Activated CD8-positive, alpha-beta memory T cell treated with anti-CD3 and anti-CD28 coated beads, Interleukin-2, amount 10 ng/mL, durations not matched to agents 7 days and 5 days (primary cell): ENCODE results near the gene NLGN1. TPM values are rescaled to one million over a fixed set of nuclear protein-coding genes. Genes with fewer than 3 reads are reported as not detected.
"Not testable (repeated sequence)": the region's sequence is repeated elsewhere in the genome, so short reads cannot be mapped to it uniquely, and the experiment has no call there.

Source experiments
- ATAC-seq: fragments of 150-1000 bp; cut with Tn5 transposase; one replicate; pipeline ENCODE4 v1.10.0; 2021; ENCODE audit warnings: moderate library complexity
- CTCF ChIA-PET: fragments of 350-600 bp; sonication (Branson Sonifier 250); formaldehyde crosslinking; loops from one replicate; lab custom pipeline; 2021; ENCODE audit warnings: antibody characterized with exemption; lab: Charles Lee
- DNase-seq: peaks from one replicate; pipeline ENCODE4 v3.0.0-alpha.2; 2020
- H3K27ac Mint-ChIP-seq: one replicate; pipeline ENCODE4 v1.8.0; 2021; ENCODE audit warnings: mild to moderate bottlenecking, mixed read lengths
- H3K27me3 Mint-ChIP-seq: one replicate; pipeline ENCODE4 v1.8.0; 2021; ENCODE audit warnings: mixed read lengths
- H3K36me3 Mint-ChIP-seq: one replicate; pipeline ENCODE4 v1.8.0; 2021; ENCODE audit warnings: mild to moderate bottlenecking, mixed read lengths
- H3K4me1 Mint-ChIP-seq: one replicate; pipeline ENCODE4 v1.8.0; 2021; ENCODE audit warnings: mixed read lengths
- H3K4me3 Mint-ChIP-seq: one replicate; pipeline ENCODE4 v1.8.0; 2021; ENCODE audit warnings: mild to moderate bottlenecking, moderate library complexity, mixed read lengths
- H3K9me3 Mint-ChIP-seq: one replicate; pipeline ENCODE4 v1.8.0; 2022; ENCODE audit warnings: low read depth, mixed read lengths
- total RNA-seq, 2 experiments: library from RNA; stranded (reverse); gene quantifications; one replicate each; pipeline ENCODE4 v1.2.3, GENCODE V29; 2021

Gene NLGN1
- total RNA-seq, 2 experiments from 2014 or later, result not detected

GRCh38 chr3:173594881-173595280, 197.3 kb downstream of the NLGN1 start:
- CTCF ChIA-PET, result interaction anchor here (1.0 kb wide), 1 partner anchor 11 kb away, joined by 4 read pairs; no protein-coding TSS in a partner anchor
- H3K27me3 Mint-ChIP-seq, DNase-seq, H3K4me1 Mint-ChIP-seq, H3K4me3 Mint-ChIP-seq, H3K9me3 Mint-ChIP-seq, ATAC-seq, H3K27ac Mint-ChIP-seq, H3K36me3 Mint-ChIP-seq: not testable (repeated sequence)

- no peak overlapping the region for H3K27ac Mint-ChIP-seq
- no peak overlapping the region for H3K4me3 Mint-ChIP-seq
- no peaks in the 10 kb centered on the region for H3K36me3 Mint-ChIP-seq
- no peaks in the 10 kb centered on the region for H3K27me3 Mint-ChIP-seq
- no peaks in the 10 kb centered on the region for H3K4me1 Mint-ChIP-seq
- DNase-seq (no peak), ATAC-seq (no peak)
- no peaks in the 10 kb centered on the region for H3K9me3 Mint-ChIP-seq
- CTCF ChIA-PET, result no interaction called here
Measured at GRCh38 chr3:173599673-173600072, 202.1 kb downstream of the NLGN1 start.

- CTCF ChIA-PET, result no interaction called here
- Mint-ChIP-seq H3K4me1 (no peaks in the 10 kb centered on the region), H3K36me3 (no peaks in the 10 kb centered on the region), H3K27ac (no peak overlapping the region), H3K27me3 (no peaks in the 10 kb centered on the region), H3K4me3 (no peak overlapping the region), H3K9me3 (no peaks in the 10 kb centered on the region)
- no peak for ATAC-seq
- no peak for DNase-seq
Measured at GRCh38 chr3:173614522-173614921, 217.0 kb downstream of the NLGN1 start.

- H3K36me3 Mint-ChIP-seq, result no peaks in the 10 kb centered on the region
Measured at GRCh38 chr3:173615661-173616060, 218.1 kb downstream of the NLGN1 start.

GRCh38 chr3:173617490-173617889, 219.9 kb downstream of the NLGN1 start:
- H3K4me1 Mint-ChIP-seq, result no peaks in the 10 kb centered on the region
- H3K27me3 Mint-ChIP-seq, result no peaks in the 10 kb centered on the region
- H3K27ac Mint-ChIP-seq, result no peak overlapping the region
- no peaks in the 10 kb centered on the region for H3K9me3 Mint-ChIP-seq
- H3K4me3 Mint-ChIP-seq, result no peak overlapping the region
- DNase-seq (no peak), ATAC-seq (no peak)
- no peaks in the 10 kb centered on the region for H3K36me3 Mint-ChIP-seq
- CTCF ChIA-PET, result no interaction called here

More at GRCh38 chr3:173615661-173616060, 218.1 kb downstream of the NLGN1 start:
- CTCF ChIA-PET, result no interaction called here
- ATAC-seq, result no peak
- Mint-ChIP-seq H3K27me3 (no peaks in the 10 kb centered on the region), H3K4me1 (no peaks in the 10 kb centered on the region), H3K9me3 (no peaks in the 10 kb centered on the region), H3K27ac (no peak overlapping the region), H3K4me3 (no peak overlapping the region)
- DNase-seq, result no peak

- Mint-ChIP-seq H3K9me3 (no peaks in the 10 kb centered on the region), H3K4me1 (no peaks in the 10 kb centered on the region), H3K27me3 (no peaks in the 10 kb centered on the region), H3K4me3 (no peak overlapping the region), H3K36me3 (no peaks in the 10 kb centered on the region), H3K27ac (no peak overlapping the region)
- no peak for ATAC-seq
- no peak for DNase-seq
- CTCF ChIA-PET, result no interaction called here
Measured at GRCh38 chr3:173618148-173618547, 220.6 kb downstream of the NLGN1 start.

GRCh38 chr3:173618703-173619102, 221.2 kb downstream of the NLGN1 start:
- H3K4me1 Mint-ChIP-seq, result no peaks in the 10 kb centered on the region

GRCh38 chr3:173622166-173622565, 224.6 kb downstream of the NLGN1 start:
- H3K36me3 Mint-ChIP-seq, result no peaks in the 10 kb centered on the region

More at GRCh38 chr3:173618703-173619102, 221.2 kb downstream of the NLGN1 start:
- DNase-seq (no peak), ATAC-seq (no peak)
- H3K27ac Mint-ChIP-seq, result no peak overlapping the region
- H3K36me3 Mint-ChIP-seq, result no peaks in the 10 kb centered on the region
- H3K4me3 Mint-ChIP-seq, result no peak overlapping the region
- CTCF ChIA-PET, result interaction anchor here (1.5 kb wide), 1 partner anchor 12 kb away, joined by 3 read pairs; no protein-coding TSS in a partner anchor
- no peaks in the 10 kb centered on the region for H3K9me3 Mint-ChIP-seq
- H3K27me3 Mint-ChIP-seq, result no peaks in the 10 kb centered on the region

GRCh38 chr3:173624086-173624485, 226.5 kb downstream of the NLGN1 start:
- ATAC-seq (no peak), DNase-seq (no peak)
- H3K9me3 Mint-ChIP-seq, result no peaks in the 10 kb centered on the region
- CTCF ChIA-PET, result no interaction called here
- no peaks in the 10 kb centered on the region for H3K4me1 Mint-ChIP-seq
- H3K27ac Mint-ChIP-seq, result no peak overlapping the region
- H3K36me3 Mint-ChIP-seq, result no peaks in the 10 kb centered on the region
- H3K27me3 Mint-ChIP-seq, result no peaks in the 10 kb centered on the region
- no peak overlapping the region for H3K4me3 Mint-ChIP-seq

More at GRCh38 chr3:173622166-173622565, 224.6 kb downstream of the NLGN1 start:
- ATAC-seq, result no peak
- Mint-ChIP-seq H3K27me3 (no peaks in the 10 kb centered on the region), H3K9me3 (no peaks in the 10 kb centered on the region), H3K27ac (no peak overlapping the region), H3K4me3 (no peak overlapping the region), H3K4me1 (no peaks in the 10 kb centered on the region)
- no peak for DNase-seq
- CTCF ChIA-PET, result no interaction called here

- H3K27ac Mint-ChIP-seq, result no peak overlapping the region
- CTCF ChIA-PET, result no interaction called here
- H3K36me3 Mint-ChIP-seq, result no peaks in the 10 kb centered on the region
- H3K4me3 Mint-ChIP-seq, result no peak overlapping the region
- ATAC-seq (no peak), DNase-seq (no peak)
- no peaks in the 10 kb centered on the region for H3K9me3 Mint-ChIP-seq
- no peaks in the 10 kb centered on the region for H3K27me3 Mint-ChIP-seq
- no peaks in the 10 kb centered on the region for H3K4me1 Mint-ChIP-seq
Measured at GRCh38 chr3:173630849-173631248, 233.3 kb downstream of the NLGN1 start.

GRCh38 chr3:173632945-173633344, 235.4 kb downstream of the NLGN1 start:
- no peaks in the 10 kb centered on the region for H3K9me3 Mint-ChIP-seq
- H3K36me3 Mint-ChIP-seq, result no peaks in the 10 kb centered on the region
- no peaks in the 10 kb centered on the region for H3K4me1 Mint-ChIP-seq
- no peak for DNase-seq
- no peak for ATAC-seq
- H3K27ac Mint-ChIP-seq, result no peak overlapping the region
- CTCF ChIA-PET, result no interaction called here
- H3K4me3 Mint-ChIP-seq, result no peak overlapping the region
- H3K27me3 Mint-ChIP-seq, result no peaks in the 10 kb centered on the region

GRCh38 chr3:173635826-173636225, 238.3 kb downstream of the NLGN1 start:
- CTCF ChIA-PET, result no interaction called here
- ATAC-seq, result no peak
- H3K4me1 Mint-ChIP-seq, result no peaks in the 10 kb centered on the region
- H3K4me3 Mint-ChIP-seq, result no peak overlapping the region
- no peaks in the 10 kb centered on the region for H3K27me3 Mint-ChIP-seq
- H3K9me3 Mint-ChIP-seq, result no peaks in the 10 kb centered on the region
- no peak for DNase-seq
- H3K36me3 Mint-ChIP-seq, result no peaks in the 10 kb centered on the region
- no peak overlapping the region for H3K27ac Mint-ChIP-seq

GRCh38 chr3:173639098-173639497, 241.6 kb downstream of the NLGN1 start:
- Mint-ChIP-seq H3K4me1 (no peaks in the 10 kb centered on the region), H3K4me3 (no peak overlapping the region), H3K36me3 (no peaks in the 10 kb centered on the region), H3K27me3 (no peaks in the 10 kb centered on the region), H3K27ac (no peak overlapping the region), H3K9me3 (peaks cover 5% of the 10 kb centered on the region)
- CTCF ChIA-PET, result no interaction called here
- DNase-seq, result no peak
- ATAC-seq, result no peak

- H3K9me3 Mint-ChIP-seq, result peaks cover 7% of the 10 kb centered on the region
- H3K27me3 Mint-ChIP-seq, result no peaks in the 10 kb centered on the region
- DNase-seq, result no peak
- H3K4me1 Mint-ChIP-seq, result no peaks in the 10 kb centered on the region
- CTCF ChIA-PET, result no interaction called here
- no peak overlapping the region for H3K4me3 Mint-ChIP-seq
- H3K27ac Mint-ChIP-seq, result no peak overlapping the region
- H3K36me3 Mint-ChIP-seq, result no peaks in the 10 kb centered on the region
- ATAC-seq, result no peak
Measured at GRCh38 chr3:173641696-173642095, 244.2 kb downstream of the NLGN1 start.
